ENCODE data around the gene CDX2. TPM values are rescaled to one million over a fixed set of nuclear protein-coding genes. Genes with fewer than 3 reads are reported as not detected.

CDX2 gene
- total RNA-seq, 1 experiment from 2014 or later = 12.5 TPM

GRCh38 chr13:28001837-28002473 is 32.8 kb upstream of the CDX2 start (continued):
- TF ChIP-seq, protein P1, sequence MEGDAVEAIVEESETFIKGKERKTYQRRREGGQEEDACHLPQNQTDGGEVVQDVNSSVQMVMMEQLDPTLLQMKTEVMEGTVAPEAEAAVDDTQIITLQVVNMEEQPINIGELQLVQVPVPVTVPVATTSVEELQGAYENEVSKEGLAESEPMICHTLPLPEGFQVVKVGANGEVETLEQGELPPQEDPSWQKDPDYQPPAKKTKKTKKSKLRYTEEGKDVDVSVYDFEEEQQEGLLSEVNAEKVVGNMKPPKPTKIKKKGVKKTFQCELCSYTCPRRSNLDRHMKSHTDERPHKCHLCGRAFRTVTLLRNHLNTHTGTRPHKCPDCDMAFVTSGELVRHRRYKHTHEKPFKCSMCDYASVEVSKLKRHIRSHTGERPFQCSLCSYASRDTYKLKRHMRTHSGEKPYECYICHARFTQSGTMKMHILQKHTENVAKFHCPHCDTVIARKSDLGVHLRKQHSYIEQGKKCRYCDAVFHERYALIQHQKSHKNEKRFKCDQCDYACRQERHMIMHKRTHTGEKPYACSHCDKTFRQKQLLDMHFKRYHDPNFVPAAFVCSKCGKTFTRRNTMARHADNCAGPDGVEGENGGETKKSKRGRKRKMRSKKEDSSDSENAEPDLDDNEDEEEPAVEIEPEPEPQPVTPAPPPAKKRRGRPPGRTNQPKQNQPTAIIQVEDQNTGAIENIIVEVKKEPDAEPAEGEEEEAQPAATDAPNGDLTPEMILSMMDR (IDR thresholded peaks at IDR 0.05 in 2 of 3, conservative IDR thresholded peaks at IDR 0.05 in 1 of 3; ENCODE audit: borderline replicate concordance in 1 of 3, insufficient read depth in 1 of 3, low read depth in 2 of 3, low read length in 2 of 3) = no peak

- no peak for ATAC-seq
- Histone ChIP-seq H3K9me2 (ENCODE audit: insufficient read depth) (no peaks in the 10 kb centered on the region), H3K9ac (ENCODE audit: low read length) (no peak overlapping the region), H3K9me3 (ENCODE audit: control insufficient read depth in 1 of 2, insufficient read depth in 1 of 2, low read depth in 1 of 2, low read length in 2 of 2) (no peaks in the 10 kb centered on the region), H3K4me3 (replicated peaks in 1 of 2; ENCODE audit: low read depth in 1 of 2, low read length in 2 of 2) (no peak overlapping the region), H3K36me3 (ENCODE audit: control insufficient read depth in 1 of 2, insufficient read depth in 2 of 2, low read length in 2 of 2) (no peaks in the 10 kb centered on the region), H3K27ac (ENCODE audit: low read depth, low read length) (no peak overlapping the region), H3K4me2 (ENCODE audit: low read length) (no peak overlapping the region), H3K4me1 (ENCODE audit: control insufficient read depth in 1 of 2, insufficient read depth in 2 of 2, low read length in 2 of 2) (peaks cover 0 to 9% of the 10 kb centered on the region in 2 experiments; a peak in 2 of 4 replicates), H3K27me3 (ENCODE audit: insufficient read depth, low read length) (no peaks in the 10 kb centered on the region), H3K79me2 (ENCODE audit: insufficient read depth, low read length) (no peaks in the 10 kb centered on the region), H4K20me1 (ENCODE audit: insufficient read depth) (no peaks in the 10 kb centered on the region), H2AFZ (ENCODE audit: low read depth, low read length, poor library complexity, severe bottlenecking) (no peak overlapping the region)
- POLR2A ChIA-PET = no interaction called here
- intact Hi-C loops (cut with micrococcal nuclease) = no loop called here
- BruUV-seq (replicated peaks) = no TSS peak
- no peak for TF ChIP-seq SIN3A (IDR thresholded peaks at IDR 0.05; ENCODE audit: low read depth)
- no peak for TF ChIP-seq POLR2A (IDR thresholded peaks at IDR 0.05; ENCODE audit: borderline replicate concordance, extremely low read depth, insufficient read depth, insufficient read length)
- TF ChIP-seq MAX (IDR thresholded peaks at IDR 0.05) = no peak
- no peak for TF ChIP-seq EGR1 (IDR thresholded peaks at IDR 0.05; ENCODE audit: low read depth)
- TF ChIP-seq SRF (IDR thresholded peaks at IDR 0.05; ENCODE audit: low read depth) = no peak
- no peak for TF ChIP-seq EZH2phosphoT487 (IDR thresholded peaks at IDR 0.05; ENCODE audit: borderline replicate concordance)
- TF ChIP-seq, protein P1 (IDR thresholded peaks at IDR 0.05 in 2 of 3, conservative IDR thresholded peaks at IDR 0.05 in 1 of 3; ENCODE audit: borderline replicate concordance in 1 of 3, insufficient read depth in 1 of 3, low read depth in 2 of 3, low read length in 2 of 3) = no peak
- RAD21 ChIA-PET (ENCODE audit: low non-redundant PET in 1 of 2, low total read pairs in 2 of 2, uncharacterized antibody in 2 of 2, unreplicated experiment in 2 of 2) = no interaction called here
- CTCF ChIA-PET = no interaction called here
- DNase-seq (ENCODE audit: low read depth, low spot score) = no peak
These were observed 31.9 kb upstream of the CDX2 start for GRCh38 chr13:28001049-28001448.

Measured in HCT116 (cell line).